ENCODE measurements around the gene VAV2.

VAV2 gene

DNA sequence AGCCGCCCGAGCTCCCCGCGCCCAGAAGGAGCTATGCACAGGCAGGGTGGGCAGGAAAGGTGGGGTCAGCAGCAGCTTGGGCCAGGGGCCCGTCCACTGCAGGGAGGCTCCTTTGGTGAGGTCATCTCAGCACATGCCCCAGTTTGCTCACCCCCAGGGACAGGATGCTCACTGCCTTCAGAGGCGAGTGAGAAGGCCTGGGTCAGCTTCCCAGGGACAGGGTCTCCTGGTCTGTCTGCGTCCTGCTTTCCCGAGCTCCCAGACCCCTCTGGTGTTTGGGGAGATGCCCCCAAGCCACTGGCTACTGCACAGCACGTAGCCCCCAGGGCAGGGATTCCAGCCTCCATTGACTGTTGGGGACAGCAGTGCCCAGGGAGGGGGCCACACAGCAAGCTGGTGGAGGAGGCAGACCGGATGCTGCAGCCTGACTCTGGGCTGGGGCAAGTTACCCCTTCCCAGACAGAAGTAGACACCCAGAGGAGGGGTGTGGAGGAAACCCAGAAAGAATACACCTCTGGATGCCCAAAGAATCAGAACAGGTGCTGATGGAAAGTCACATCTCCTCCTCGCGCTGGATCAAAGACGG lies 253.4 kb downstream of the VAV2 start:
- DNase-seq (ENCODE audit: low read depth, low spot score) = no peak
- peak overlapping the region; percentile 46 for H3K4me3 ChIP-seq (ENCODE audit: low read length)

DNA sequence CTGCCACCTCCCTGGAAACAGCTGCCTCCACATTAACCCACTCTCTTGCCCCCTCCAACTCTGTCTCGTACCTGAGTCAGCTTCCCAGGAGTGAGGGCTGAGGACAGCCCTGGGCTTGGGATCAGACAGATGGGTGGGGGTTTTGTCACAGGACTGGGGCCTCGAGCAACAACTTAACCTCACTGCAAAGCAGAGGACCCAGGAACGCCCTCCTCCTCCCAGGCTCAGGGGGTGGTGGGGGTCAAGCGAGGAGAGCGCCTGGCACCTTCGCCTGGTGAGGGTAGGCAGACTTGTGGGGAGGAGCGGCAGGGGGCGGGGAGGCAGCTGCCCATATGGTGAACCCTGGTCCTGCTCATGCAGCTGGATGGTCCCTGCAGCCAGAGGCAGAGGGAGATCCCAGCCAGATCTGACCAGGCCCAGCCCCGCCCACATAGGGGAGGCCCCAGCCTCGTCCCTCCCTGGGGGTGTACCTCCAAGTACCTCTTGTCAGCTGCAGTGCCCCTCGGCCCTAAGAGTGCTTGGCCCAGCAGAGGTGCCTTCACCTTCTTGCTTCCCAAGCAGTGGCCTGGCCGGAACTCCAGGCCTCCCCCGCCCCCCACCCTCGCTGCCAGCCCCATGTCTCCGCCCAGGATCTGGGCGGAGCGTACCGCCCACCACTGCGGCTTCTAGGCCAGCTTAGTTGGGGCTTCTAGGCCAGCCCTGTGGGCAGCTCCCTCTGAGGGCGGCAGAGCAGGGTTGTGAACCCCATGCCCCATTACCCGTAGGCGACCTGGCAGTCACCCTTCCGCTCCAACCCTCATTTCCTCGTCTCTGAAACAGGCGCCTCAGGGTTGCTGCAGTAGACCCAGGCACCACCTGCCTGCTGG lies 254.1 kb downstream of the VAV2 start, which contains the start of gene SARDH:
Gene SARDH (minus strand): TSS at position 579 of the 866 bp plus-strand sequence. CDS start 4,179 bp downstream, outside the sequence.
- no peak for DNase-seq (ENCODE audit: low read depth, low spot score)

DNA sequence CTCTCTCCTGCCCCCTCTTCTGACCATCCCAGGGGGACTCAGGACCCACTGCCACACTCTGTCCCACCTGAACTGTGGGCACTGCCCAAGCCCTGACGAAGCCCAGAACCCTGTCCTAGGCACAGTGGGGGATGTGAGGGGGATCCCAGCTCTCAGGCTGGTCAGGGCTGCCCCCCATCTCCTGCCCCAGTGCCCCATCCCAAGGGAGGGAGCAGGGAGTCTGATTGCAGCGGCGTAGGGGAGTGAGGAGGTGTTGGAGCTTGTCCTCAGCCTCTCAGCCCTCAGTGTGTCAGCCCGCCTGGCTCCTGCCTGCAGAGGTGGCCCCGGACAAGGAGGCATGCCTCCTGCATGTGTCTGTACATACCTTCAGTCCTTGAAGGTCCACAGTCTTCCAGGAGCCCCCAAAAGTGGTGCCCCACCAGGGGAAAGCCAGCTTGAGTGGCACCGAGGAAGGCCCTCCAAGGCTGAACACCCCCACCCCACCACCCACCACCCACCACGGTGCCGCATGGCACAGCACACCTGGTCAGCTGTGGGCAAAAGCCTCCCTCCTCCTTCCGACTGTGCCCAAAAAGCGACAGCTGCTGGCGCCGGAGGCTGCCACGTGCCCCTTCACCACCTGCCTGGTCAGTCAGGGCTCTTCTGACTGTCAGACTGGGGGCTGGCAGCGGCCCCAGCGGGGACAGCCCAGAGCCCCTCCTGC lies 254.9 kb downstream of the VAV2 start:
- DNase-seq (ENCODE audit: low read depth, low spot score) = no peak
- H3K4me3 ChIP-seq (ENCODE audit: low read length) = no peak overlapping the region

More for the DNA sequence above, 254.1 kb downstream of the VAV2 start, which contains the start of gene SARDH:
- H3K4me3 ChIP-seq (ENCODE audit: low read length) = peak within 1 kb of the TSS; percentile 46

DNA sequence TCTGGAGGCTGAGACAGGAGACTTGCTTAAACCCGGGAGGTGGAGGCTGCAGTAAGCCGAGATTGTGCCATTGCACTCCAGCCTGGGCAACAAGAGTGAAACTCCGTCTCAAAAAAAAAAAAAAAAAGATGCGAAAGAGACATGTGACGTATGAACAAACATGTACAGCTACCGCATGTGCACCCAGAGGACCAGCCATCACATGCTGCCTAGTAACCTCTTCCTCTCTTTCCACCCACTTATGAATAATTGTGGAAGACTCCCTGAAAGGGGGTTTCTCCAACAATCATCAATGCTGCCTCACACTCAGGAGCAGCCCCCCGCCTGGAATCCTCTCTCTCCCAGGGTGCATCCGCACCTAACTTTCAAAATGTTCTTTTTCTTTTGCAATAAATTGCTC lies 256.2 kb downstream of the VAV2 start:
- DNase-seq (ENCODE audit: low read depth, low spot score) = no peak
- H3K4me3 ChIP-seq (ENCODE audit: low read length) = no peak overlapping the region

DNA sequence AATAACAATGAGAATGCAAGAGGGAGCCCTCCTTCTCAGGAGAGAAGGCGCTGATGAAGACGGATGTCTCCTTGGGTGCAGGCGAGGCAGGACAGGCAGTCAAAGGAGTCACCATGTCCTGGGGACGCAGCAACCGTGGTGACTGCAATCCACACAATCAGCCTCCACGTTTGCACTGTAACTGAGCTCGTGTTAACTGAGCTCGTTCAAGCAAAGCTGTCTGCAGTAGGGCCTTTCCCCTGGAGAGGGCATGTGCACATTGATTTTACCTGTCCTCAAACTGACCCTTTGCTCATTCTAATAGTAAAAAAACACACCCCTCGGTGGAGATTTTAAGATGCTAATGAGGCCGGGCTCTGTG lies 256.7 kb downstream of the VAV2 start:
- no peak overlapping the region for H3K4me3 ChIP-seq (ENCODE audit: low read length)
- DNase-seq (ENCODE audit: low read depth, low spot score) = no peak

DNA sequence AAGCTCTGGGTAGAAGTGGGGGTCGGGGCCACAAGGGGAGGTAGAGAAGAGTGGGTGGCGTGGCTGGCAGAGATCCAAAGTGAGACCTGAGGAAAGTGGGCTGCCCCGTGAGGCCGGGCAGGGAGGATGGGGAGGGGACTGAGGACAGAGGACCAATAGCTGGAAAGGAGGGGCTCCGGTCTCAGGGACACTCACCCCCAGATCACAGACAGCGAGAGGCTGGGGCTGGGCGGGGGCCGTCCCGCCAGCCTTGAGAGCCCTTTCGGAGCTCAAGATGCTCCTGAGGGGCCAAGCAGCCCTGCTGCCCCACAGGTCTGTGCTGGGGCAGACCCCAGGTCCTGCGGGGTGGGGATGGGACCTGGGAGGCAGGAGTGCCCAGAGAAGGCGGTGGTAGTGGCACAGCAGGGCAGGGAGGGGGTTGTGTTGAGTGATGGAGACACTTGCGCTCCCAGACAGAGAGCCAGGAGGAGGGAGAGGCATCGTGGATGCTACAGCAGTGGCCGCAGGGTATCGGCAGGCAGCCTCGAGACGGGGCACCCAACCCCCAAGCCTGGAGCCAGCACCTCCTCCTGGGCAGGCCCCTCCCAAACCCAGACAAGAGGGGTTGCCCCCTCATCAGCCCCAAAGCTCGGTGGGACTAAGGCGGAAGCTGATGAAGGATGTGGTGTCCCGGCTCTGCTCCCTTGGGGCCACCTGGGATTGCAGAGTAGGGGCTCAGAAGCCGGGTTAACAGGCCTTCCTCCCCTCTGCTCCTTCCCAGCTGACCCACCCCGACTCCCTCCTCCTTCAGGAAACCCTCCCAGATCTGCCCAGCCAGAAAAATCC lies 257.3 kb downstream of the VAV2 start:
- DNase-seq (ENCODE audit: low read depth, low spot score) = no peak

DNA sequence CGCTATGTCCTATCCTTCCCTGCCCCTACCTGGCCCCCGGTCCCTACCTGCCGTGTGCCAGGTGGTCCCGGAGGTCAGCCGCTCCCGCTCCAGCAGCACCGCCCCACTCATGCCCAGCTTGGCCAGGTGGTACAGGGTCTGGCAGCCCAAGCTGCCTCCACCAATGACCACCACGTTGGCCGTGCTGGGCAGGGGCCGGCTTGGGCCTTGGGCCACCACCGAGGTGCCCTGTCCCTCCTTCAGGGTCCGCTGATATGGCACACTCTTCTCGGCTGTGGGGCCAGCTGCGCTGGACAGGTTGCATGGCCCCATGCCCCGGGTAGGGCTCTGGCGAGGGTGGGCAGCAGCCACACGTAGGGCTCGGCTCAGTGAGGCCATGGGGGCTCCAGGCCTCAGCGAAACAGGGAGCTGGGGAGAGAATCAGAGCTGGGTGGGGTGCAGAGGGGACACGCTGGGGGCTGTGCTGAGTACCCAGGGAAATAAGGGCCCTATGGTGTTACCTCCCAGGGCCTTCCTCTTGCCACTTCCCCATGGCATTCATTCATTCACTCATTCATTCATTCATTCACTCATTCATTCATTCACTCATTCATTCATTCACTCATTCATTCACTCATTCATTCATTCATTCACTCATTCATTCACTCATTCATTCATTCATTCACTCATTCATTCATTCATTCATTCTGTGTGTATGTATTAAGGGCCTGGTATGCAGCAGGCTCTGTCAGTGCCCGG lies 258.2 kb downstream of the VAV2 start:
- H3K4me3 ChIP-seq (ENCODE audit: low read length) = no peak overlapping the region
- DNase-seq (ENCODE audit: low read depth, low spot score) = no peak

More for the DNA sequence above, 257.3 kb downstream of the VAV2 start:
- no peak overlapping the region for H3K4me3 ChIP-seq (ENCODE audit: low read length)

DNA sequence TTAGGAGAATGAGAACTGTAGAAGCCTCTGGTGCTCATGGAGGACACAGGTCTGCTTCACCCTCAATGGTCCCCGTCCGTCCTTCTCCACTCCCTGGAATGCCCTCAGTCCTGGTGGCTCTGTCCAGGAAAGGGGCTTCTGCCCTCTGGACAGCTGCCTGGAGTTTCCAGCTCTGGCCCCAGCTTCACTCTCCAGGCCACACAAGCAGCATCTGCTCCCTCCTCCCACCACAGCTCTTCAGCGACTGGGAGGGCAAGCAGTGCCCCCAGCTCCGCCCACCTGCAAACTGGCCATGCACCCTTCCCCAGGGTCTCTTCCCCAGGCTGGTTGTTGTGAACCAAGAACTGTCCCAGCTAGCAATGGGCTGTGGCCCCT lies 258.7 kb downstream of the VAV2 start:
- no peak overlapping the region for H3K4me3 ChIP-seq (ENCODE audit: low read length)
- no peak for DNase-seq (ENCODE audit: low read depth, low spot score)

DNA sequence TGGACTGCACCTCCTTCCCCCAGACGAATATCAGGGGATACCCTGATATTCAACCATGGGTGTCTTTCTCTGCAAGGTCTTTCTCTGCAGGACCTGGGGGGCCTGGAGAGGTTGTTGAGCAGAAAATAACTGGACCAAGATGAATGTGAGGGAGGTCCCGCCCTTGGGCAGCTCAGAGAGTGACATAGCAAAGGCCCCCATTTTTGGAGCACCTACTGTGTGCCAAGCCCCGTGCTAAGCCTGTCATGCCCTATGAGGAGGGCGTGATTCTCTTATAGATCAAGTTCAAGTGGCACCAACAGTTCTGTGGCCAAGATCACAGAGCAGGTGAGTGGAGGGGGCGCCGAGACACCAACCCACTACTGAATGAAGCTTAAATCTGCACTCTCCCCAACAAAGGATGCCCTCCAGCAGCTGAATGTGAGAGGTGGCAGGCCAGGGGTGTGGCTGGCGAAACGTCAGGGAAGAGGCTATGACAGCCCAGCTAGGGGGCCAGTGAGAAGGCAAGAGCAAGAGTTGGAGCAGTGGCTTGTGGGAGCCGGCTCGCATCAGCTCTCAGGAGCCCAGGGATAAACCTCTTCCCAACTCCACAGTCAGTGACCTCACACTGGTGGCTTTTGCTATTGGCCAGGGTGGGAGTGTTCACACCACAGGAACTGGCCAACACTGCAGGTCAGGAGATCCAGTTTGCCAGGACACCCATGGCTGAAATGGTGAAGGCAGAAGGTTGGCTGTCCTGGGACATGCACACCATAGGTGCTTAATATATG lies 259.3 kb downstream of the VAV2 start:
- H3K4me3 ChIP-seq (ENCODE audit: low read length) = no peak overlapping the region
- no peak for DNase-seq (ENCODE audit: low read depth, low spot score)

DNA sequence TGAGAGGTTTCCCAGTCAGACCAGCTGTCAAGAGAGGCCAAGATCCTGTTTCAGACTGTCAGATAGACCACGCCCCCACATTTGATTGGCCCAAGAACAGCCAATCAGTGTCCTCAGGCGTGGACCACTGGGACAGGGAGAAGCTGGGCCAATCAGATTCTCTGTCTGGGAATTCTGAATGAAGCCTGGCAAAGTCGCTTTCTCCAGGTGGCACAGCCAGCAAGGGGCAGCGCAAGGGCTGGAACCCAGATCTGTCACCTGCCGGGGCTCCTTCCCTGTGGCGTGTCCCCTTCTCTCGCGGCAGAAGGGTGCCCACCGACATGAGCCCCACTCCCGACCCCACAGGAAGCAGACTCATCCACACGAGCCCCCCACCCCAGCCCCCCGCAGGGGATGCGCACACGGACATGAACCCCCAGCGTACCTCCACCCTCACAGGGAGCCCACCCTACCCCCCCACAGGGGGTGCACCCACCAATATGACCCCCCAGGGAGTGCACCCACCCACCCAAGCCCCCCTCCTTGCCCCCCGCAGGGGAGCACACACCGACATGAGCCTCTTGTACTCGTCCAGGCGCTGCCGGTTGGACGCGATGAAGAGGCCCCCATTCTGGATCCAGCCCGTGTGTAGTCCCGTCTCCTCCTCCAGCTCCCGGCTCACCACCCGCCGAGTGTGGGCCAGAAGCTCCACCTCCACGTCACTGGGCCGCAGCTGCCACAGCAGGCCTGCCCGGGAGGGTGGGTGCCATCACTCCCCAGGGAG lies 260.1 kb downstream of the VAV2 start:
- no peak for DNase-seq (ENCODE audit: low read depth, low spot score)
- no peak overlapping the region for H3K4me3 ChIP-seq (ENCODE audit: low read length)

DNA sequence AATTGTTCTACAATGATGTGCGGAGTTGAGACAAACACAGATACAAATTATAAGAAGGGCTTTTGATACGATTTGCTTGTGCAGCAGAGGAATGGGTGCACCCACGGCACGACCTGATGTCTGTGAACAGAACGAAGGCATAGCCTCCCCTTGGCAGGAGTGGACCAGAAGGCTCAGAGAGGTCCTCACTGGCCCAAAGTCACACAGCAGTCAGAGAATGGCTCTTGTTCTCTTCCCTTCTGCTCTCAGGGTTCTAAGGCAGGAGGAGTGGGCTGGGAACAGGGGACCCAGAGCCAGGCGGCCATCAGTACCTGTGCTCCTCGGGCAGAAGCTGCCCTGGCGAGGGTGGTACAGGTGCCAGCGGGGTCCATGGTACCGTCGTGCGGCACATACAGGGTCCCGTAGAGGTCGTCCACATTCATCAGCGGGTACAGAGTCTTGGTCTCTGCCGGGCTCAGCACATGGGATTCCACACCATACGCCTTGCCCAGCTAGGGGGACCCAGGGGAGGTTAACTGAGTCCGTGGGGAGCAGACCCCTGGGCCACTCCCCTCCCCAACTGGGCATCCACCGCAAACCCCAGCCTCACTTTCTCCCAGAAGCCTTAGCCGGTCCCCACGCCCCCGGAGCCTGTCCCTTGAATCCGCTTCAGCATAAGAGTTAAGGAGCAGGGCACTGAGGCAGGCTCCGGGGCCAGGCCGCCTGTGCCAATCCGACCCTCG lies 261.0 kb downstream of the VAV2 start:
- DNase-seq (ENCODE audit: low read depth, low spot score) = no peak

DNA sequence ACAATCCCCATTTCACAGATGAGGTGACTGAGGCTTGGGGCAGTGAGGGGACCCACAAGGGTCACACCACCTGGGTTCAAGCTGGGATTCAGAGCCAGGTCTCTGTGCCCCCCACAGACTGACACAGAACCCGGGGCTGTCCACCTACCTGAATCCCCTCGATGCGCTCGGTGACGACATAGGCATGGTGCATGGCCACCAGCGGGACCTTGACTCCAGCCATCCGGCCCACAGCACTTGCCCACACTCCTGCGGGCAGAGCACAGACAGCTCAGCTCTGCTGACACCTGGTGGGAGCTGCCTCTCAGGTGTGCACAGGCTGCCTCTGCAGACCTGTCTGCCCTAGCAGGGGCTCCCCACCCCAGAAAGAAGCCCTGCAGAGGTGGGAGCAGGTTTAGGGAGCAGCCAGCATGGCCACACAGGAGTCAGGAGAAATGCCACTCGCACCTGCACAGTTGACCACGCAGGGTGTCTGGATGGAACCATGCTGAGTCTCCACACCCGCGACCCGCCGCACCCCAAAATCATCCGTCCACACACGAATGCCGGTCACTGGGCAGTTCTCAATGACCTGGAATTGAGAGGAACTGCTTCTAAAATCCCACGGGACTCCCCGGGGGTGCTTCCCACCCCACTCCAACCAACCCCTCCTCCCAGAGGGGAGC lies 262.4 kb downstream of the VAV2 start:
- DNase-seq (ENCODE audit: low read depth, low spot score) = no peak
- H3K4me3 ChIP-seq (ENCODE audit: low read length) = no peak overlapping the region

More for the DNA sequence above, 261.0 kb downstream of the VAV2 start:
- H3K4me3 ChIP-seq (ENCODE audit: low read length) = no peak overlapping the region

DNA sequence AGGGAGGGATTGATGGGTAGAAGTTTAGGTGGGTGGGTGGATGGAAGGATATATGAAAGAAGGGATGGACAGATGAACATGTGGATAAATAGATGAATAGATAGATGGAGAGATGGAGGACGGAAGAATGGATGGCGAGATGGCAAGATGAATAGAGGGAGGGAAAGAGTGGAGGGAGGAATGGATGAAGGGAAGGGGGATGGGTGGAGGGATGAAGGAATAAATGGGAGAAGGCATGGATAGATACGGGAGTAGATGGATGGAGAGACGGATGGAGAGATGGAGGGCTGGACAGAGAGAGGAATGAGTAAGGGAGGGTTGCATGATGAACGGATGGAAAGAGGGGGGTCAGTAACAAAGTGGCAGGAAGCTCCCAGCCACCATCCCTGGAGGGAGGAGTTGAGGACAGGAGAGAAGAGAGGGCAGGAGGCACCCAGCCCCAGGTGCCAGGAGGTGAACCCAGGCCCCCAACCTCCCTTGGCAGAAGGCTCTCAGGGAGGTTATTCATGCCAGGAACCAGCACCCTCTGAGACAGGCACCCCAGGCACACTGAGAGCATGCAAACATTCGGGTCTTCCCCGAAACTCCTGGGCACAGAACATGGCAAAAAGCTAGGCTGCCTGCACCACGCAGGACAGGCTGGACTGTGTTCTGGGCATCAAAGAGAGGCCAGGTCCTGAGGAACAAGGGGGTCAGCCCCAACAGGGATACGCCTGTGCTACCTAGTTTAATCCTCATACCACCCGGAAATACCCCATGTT lies 263.1 kb downstream of the VAV2 start:
- no peak overlapping the region for H3K4me3 ChIP-seq (ENCODE audit: low read length)
- DNase-seq (ENCODE audit: low read depth, low spot score) = no peak

DNA sequence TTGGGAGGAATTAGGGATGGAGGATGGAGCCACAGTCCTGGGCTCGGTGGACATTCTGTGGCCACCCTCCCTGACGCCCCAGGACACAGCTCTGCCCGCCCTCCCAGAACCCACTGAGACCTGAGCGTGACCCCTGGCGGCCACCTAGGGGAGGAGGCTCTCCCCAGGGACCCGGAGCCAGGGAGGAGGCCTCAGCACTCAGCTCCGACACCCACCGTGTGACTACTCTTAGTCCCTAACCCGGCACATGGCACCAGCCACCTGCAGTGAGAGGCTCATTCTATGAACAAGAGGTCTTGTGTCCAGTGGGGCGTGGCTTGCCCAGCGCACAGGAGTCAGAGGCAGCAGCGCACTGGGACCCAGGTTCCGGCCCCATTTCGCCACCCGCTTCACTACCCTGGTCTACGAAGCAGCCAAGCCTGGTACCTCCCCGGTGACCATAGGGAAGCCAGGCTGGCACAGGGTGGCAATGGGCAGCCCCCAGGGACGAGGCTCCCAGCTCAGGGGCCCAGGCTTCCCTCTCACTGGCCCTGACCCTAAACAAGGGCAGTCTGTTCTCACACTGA lies 264.2 kb downstream of the VAV2 start:
- no peak overlapping the region for H3K4me3 ChIP-seq (ENCODE audit: low read length)
- no peak for DNase-seq (ENCODE audit: low read depth, low spot score)

DNA sequence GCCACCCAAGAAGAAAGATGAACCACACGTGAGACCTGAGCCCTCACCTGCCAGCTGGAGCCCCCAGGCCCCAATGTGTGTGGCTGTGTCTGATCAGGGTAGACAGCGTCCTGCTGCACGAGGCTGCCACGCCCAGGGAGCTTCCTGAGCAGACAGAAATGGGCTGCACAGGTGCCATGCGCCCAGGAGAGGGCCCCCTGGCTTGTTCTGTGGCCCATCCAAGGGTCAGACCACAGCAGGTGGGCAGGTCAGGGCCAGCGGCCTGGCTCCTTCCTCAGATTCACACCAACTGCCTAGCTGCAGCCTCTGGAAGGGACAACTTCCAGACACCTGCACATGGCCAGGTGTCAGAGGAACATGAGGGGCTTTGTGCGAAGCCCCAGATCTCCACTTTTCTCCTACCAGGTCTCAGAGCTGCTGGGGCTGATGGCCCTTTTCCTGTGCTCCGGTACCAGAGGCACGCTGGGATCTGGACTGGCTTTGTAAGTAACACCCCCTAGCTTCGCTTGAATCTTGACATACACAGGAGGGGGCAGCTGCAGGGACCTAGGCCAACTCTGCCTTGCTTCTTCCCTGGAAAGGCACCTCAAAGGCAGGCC lies 264.7 kb downstream of the VAV2 start:
- DNase-seq (ENCODE audit: low read depth, low spot score) = no peak

More for the DNA sequence above, 264.7 kb downstream of the VAV2 start:
- no peak overlapping the region for H3K4me3 ChIP-seq (ENCODE audit: low read length)

All from Jurkat, Clone E6-1 (cell line).